Measurements from ENCODE around the gene MCC.

The MCC gene

GRCh38 chr5:113218200-113218599 lies 270.1 kb downstream of the MCC start:
- no peak for DNase-seq

- no peak for DNase-seq
These were observed 270.6 kb downstream of the MCC start for GRCh38 chr5:113217619-113218184.

GRCh38 chr5:113216545-113216944 lies 271.7 kb downstream of the MCC start:
- no peak for DNase-seq

GRCh38 chr5:113215401-113216060 lies 272.7 kb downstream of the MCC start:
- DNase-seq: no peak

- DNase-seq: no peak
These were observed 273.5 kb downstream of the MCC start for GRCh38 chr5:113214606-113215323.

- DNase-seq: no peak
These were observed 274.5 kb downstream of the MCC start for GRCh38 chr5:113213551-113214425.

- DNase-seq: no peak
These were observed 275.9 kb downstream of the MCC start for GRCh38 chr5:113212244-113212920.

GRCh38 chr5:113209498-113209897 lies 278.8 kb downstream of the MCC start:
- no peak for DNase-seq

- no peak for DNase-seq
These were observed 282.4 kb downstream of the MCC start for GRCh38 chr5:113205807-113206206.

- no peak for DNase-seq
These were observed 282.9 kb downstream of the MCC start for GRCh38 chr5:113205323-113205722.

GRCh38 chr5:113204525-113205161 lies 283.6 kb downstream of the MCC start:
- no peak for DNase-seq

- DNase-seq: no peak
These were observed 284.3 kb downstream of the MCC start for GRCh38 chr5:113203916-113204315.

GRCh38 chr5:113202746-113203716 lies 285.2 kb downstream of the MCC start:
- no peak for DNase-seq

- no peak for DNase-seq
These were observed 286.0 kb downstream of the MCC start for GRCh38 chr5:113202287-113202686.

- no peak for DNase-seq
These were observed 286.5 kb downstream of the MCC start for GRCh38 chr5:113201715-113202114.

GRCh38 chr5:113199122-113199905 lies 288.9 kb downstream of the MCC start:
- DNase-seq: no peak

GRCh38 chr5:113197456-113198200 lies 290.6 kb downstream of the MCC start:
- DNase-seq: no peak

- DNase-seq: no peak
These were observed 292.5 kb downstream of the MCC start for GRCh38 chr5:113195771-113196170.

GRCh38 chr5:113195251-113195650 lies 293.0 kb downstream of the MCC start:
- no peak for DNase-seq

All from activated naive CD4-positive, alpha-beta T cell (primary cell).